Spleen (tissue), 7 donors: ENCODE measurements around the gene EVI5.

ENCODE experiments used
- CTCF ChIP-seq, 11 experiments: fragments of 200-600 bp in 7 of 11; fragments of 450-650 bp in 4 of 11; sonication (generic) in 4 of 11; IDR thresholded peaks in 8 of 11; conservative IDR thresholded peaks in 3 of 11; 1 replicate in 7 of 11; 2 replicates in 4 of 11; pipeline versions ENCODE4 v1.4.0 to v1.8.0; 2016 to 2021; ENCODE audit warnings: antibody characterized with exemption in 11 of 11, inconsistent platforms in 4 of 11, mild to moderate bottlenecking in 1 of 11
- POLR2A ChIP-seq, 3 donors: fragments of 450-650 bp; IDR thresholded peaks; one replicate each; pipeline ENCODE4 v1.5.1; 2017; ENCODE audit warnings: antibody characterized with exemption in 3 of 3, mild to moderate bottlenecking in 1 of 3
- POLR2AphosphoS5 ChIP-seq, 3 donors: sonication (generic); formaldehyde crosslinking; IDR thresholded peaks; one replicate each; pipeline ENCODE4 v1.5.1; 2017; ENCODE audit warnings: antibody characterized with exemption in 3 of 3
- donor health status: DM: no; HTN: no; CAD: no; lungs with moderate emphysema.
- donor health status: DM: no; HTN: no; CAD: no.
- donor health status: DM: no; HTN: no; CAD: no.

- TF ChIP-seq CTCF (IDR thresholded peaks at IDR 0.05 in 8 of 11, conservative IDR thresholded peaks at IDR 0.05 in 3 of 11) (no peak), POLR2A (IDR thresholded peaks at IDR 0.05) (no peak), POLR2AphosphoS5 (IDR thresholded peaks at IDR 0.05) (no peak)
Measured at GRCh38 chr1:92465256-92465647, 319.7 kb downstream of the EVI5 start.
